Measurements from ENCODE around the gene ARHGAP44.

The ARHGAP44 gene

DNA sequence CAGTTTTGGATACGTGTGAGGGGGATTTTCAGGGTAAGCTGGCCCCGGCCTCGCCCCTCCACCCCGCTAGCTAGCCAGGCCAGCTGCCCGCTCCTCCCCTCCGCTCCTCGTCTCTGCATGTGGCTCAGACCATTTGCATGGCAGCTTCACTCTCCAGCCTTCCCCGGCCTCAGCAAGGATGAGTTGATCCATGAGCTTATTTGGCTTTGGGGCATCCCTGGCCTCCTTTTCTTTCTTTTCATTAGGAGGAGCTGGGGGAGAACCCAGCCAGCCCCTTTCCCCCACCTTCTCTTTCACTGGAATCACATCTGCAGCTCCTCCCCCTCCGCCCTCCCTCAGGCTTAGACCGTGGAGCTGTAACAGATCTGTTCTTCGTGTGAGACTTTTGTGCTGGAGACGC is 197.8 kb downstream of the ARHGAP44 start:
- H3K27ac Mint-ChIP-seq, result peak overlapping the region in 1 of 3 experiments; percentile 42

DNA sequence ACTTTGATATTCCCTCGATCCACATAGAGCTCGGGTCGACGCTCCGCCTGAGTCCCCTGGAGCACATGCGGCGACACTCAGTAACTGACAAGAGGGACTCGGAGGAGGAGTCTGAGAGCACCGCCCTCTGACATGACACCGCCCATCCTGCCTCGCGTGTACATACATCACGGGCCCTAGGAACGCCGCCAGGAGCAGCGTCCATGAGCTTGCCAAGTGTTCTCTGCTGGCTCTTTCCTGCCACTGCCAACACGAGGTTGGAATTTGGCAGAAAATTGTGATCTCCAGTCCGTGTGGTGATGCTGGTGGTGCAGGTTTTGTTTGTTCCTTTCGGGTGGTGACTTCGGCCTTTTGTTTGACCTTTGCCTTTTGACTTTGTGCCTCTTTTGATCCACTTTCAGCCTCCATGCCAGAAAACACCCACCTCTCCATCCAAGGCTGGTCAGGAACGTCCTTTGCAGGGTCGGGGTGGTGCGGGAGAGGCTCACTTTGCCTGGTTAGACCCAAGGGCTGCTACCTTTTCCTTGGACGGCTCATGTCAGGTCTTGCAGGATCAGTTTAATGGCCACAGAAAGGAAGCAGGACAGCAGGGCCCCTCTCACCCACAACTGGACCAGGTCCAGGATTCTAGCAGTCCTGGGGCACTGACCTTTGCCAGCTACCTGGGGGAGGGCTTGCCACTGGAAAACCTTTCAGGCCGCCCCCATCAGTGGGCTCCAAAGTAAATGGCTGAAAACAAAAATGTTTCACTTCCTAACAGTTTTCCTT is 200.9 kb downstream of the ARHGAP44 start:
- Mint-ChIP-seq H3K4me1 (peaks cover 25% of the 10 kb centered on the region), H3K27me3 (ENCODE audit: low read depth) (no peaks in the 10 kb centered on the region), H3K36me3 (ENCODE audit: low read depth) (peaks cover 46% of the 10 kb centered on the region), H3K9me3 (no peaks in the 10 kb centered on the region), H3K27ac (no peak overlapping the region), H3K4me3 (no peak overlapping the region)
- TF ChIP-seq, protein P1, sequence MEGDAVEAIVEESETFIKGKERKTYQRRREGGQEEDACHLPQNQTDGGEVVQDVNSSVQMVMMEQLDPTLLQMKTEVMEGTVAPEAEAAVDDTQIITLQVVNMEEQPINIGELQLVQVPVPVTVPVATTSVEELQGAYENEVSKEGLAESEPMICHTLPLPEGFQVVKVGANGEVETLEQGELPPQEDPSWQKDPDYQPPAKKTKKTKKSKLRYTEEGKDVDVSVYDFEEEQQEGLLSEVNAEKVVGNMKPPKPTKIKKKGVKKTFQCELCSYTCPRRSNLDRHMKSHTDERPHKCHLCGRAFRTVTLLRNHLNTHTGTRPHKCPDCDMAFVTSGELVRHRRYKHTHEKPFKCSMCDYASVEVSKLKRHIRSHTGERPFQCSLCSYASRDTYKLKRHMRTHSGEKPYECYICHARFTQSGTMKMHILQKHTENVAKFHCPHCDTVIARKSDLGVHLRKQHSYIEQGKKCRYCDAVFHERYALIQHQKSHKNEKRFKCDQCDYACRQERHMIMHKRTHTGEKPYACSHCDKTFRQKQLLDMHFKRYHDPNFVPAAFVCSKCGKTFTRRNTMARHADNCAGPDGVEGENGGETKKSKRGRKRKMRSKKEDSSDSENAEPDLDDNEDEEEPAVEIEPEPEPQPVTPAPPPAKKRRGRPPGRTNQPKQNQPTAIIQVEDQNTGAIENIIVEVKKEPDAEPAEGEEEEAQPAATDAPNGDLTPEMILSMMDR (IDR thresholded peaks at IDR 0.05; ENCODE audit: unreplicated experiment in 3 of 3), result no peak

More for the DNA sequence above, 197.8 kb downstream of the ARHGAP44 start:
- Mint-ChIP-seq H3K36me3 (ENCODE audit: low read depth) (peaks cover 23% of the 10 kb centered on the region), H3K4me3 (peak overlapping the region in 1 of 3 experiments; percentile 6), H3K4me1 (peaks cover 41% of the 10 kb centered on the region), H3K9me3 (no peaks in the 10 kb centered on the region), H3K27me3 (ENCODE audit: low read depth) (no peaks in the 10 kb centered on the region)
- TF ChIP-seq, protein P1 (IDR thresholded peaks at IDR 0.05; ENCODE audit: unreplicated experiment in 3 of 3), result no peak

DNA sequence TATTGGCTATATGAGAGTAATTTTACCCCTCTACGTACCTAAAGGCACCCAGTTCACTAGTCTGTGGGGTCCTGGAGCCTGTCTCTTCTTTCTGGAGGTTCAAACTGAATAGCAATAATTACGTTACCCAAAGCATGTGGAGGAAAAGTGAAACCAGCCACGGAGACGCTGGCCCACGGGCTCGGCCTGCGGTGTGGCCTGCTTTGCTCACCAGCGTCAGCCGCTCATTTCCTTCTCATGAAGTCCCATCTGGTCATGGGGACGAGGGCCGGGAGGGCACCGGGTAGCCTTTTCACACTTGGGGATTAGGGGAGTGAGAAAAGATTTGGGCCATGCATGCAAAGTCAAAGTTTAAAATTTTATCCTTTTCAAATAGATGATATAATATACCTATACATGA is 201.6 kb downstream of the ARHGAP44 start:
- Mint-ChIP-seq H3K4me3 (no peak overlapping the region), H3K27ac (no peak overlapping the region), H3K4me1 (peaks cover 18% of the 10 kb centered on the region)

DNA sequence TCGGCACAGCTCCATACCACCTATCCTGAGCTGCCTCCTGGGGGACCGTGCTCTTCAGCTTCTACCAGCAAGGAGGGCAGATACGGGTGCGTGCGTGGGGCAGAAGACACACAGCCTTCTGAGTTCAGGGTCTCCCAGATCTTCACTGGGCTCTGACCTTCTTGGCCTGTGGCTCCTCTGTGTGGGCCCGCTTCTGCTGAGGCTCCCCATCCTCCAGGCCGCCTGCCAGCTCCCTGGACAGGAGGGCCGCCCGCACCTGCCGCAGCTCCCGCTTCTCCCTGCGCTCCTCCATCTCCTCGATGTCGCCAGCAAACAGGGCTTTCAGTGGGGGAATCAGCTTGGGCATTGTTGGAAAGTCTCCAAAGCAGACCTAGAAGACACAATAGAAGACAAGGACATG is 203.4 kb downstream of the ARHGAP44 start:
- no peaks in the 10 kb centered on the region for H3K27me3 Mint-ChIP-seq (ENCODE audit: low read depth)
- no peak overlapping the region for H3K4me3 Mint-ChIP-seq
- no peak overlapping the region for H3K27ac Mint-ChIP-seq
- TF ChIP-seq, protein P1 (IDR thresholded peaks at IDR 0.05; ENCODE audit: unreplicated experiment in 3 of 3), result no peak
- peaks cover 68% of the 10 kb centered on the region for H3K36me3 Mint-ChIP-seq (ENCODE audit: low read depth)
- H3K4me1 Mint-ChIP-seq, result peaks cover 1% of the 10 kb centered on the region
- H3K9me3 Mint-ChIP-seq, result no peaks in the 10 kb centered on the region

More for the DNA sequence above, 201.6 kb downstream of the ARHGAP44 start:
- TF ChIP-seq, protein P1 (IDR thresholded peaks at IDR 0.05; ENCODE audit: unreplicated experiment in 3 of 3), result no peak
- peaks cover 50% of the 10 kb centered on the region for H3K36me3 Mint-ChIP-seq (ENCODE audit: low read depth)
- H3K27me3 Mint-ChIP-seq (ENCODE audit: low read depth), result no peaks in the 10 kb centered on the region
- H3K9me3 Mint-ChIP-seq, result no peaks in the 10 kb centered on the region

DNA sequence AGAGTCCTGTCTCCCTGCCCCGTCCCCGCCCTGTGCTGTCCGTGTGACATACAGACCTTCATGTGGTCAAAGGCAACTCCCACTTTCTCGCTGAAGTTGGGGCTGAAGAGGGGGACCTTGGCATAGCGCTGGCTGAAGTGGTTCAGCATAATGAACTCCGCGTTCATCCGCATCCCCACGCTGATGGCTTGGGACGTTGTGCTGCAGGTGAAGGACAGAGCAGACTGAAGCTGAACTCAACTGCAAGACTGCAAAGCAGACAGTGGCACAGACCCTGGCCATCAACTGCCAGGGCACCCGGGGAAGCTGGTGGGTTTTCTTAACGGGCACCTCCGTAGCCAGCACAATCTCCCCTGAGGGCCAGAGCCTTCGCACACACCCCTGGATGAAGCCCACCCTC is 204.3 kb downstream of the ARHGAP44 start:
- Mint-ChIP-seq H3K27ac (no peak overlapping the region), H3K4me3 (no peak overlapping the region), H3K36me3 (ENCODE audit: low read depth) (peaks cover 75% of the 10 kb centered on the region), H3K9me3 (no peaks in the 10 kb centered on the region), H3K27me3 (ENCODE audit: low read depth) (no peaks in the 10 kb centered on the region), H3K4me1 (no peaks in the 10 kb centered on the region)
- TF ChIP-seq, protein P1 (IDR thresholded peaks at IDR 0.05; ENCODE audit: unreplicated experiment in 3 of 3), result no peak

Data from nephron (organoid).